ENCODE measurements around the gene TNFSF11.

The TNFSF11 gene

DNA sequence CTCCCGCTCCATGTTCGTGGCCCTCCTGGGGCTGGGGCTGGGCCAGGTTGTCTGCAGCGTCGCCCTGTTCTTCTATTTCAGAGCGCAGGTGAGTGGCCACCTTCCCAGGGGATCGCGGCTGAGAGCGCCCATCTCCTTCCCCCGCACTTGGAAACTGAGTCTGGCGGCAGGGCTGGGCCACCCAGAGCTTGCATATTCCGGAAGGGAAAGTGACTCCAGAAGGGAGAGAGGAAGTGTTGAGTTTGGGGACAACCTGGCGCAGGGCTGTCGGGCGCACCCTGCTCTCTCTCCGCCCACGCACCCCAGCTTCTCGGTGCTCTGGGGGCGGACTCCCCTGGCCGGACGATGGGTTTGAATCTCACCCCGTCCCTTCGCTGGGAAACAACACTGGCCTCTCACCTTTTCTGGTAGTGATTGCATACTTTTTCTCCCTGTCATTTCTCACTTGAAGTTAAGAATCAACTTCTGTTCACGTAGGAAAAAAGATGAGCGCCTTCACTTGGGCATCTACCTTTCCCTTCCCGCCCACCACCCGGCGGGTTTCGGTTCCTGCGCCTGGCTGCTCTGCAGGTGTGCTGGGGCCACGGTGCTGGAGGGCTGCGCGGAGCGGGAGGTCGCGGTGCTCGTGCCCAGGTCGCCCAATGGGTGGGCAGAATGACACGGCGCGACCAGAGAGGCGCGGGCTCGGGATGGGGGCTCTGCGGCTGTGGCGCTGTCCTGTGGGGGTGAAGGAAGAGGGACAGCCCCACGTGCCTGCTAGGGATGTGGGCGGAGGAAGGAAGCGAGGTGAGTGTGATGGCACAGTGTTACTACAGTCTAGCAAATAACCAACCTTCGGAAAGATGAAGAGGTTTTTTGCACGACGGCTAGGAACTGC is 721 bp downstream of the TNFSF11 start:
- peak; percentile 81 for ATAC-seq (replicated peaks)
- H3K4me3 Mint-ChIP-seq, result peak overlapping the region; percentile 79 to 85
- DNase-seq, result peak; percentile 54
- peaks cover 0 to 3% of the 10 kb centered on the region in 2 donors for H3K36me3 Mint-ChIP-seq
- H3K27ac Mint-ChIP-seq, result peak overlapping the region; percentile 48
- peaks cover 5% of the 10 kb centered on the region in 2 donors for H3K9me3 Mint-ChIP-seq
- H3K27me3 Mint-ChIP-seq, result peaks cover 28 to 52% of the 10 kb centered on the region in 2 donors
- peaks cover 22 to 24% of the 10 kb centered on the region in 2 donors for H3K4me1 Mint-ChIP-seq

DNA sequence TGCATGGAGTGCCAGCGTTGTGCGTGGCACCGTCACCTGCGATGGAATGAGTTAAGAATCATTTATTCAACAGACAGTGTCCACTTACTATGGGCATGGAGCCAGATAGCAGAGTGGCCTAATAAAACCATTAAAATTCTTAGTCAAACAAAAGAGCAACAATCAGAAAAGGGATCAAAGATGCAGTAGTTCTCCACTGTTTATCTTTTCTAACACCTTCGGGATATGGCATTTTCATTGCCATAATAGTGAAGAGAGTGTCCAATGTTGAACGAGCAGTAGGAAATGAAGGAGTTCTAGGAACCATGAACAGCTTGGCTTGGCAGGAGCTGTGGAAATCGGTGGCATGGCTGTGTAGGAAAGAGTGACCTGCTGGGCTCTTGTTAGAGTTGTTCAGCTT is 2.0 kb downstream of the TNFSF11 start:
- Mint-ChIP-seq H3K4me3 (no peak overlapping the region), H3K9me3 (peaks cover 5% of the 10 kb centered on the region in 2 donors), H3K27ac (no peak overlapping the region), H3K4me1 (peaks cover 22 to 24% of the 10 kb centered on the region in 2 donors), H3K36me3 (peaks cover 0 to 2% of the 10 kb centered on the region in 2 donors), H3K27me3 (peaks cover 33 to 50% of the 10 kb centered on the region in 2 donors)
- DNase-seq, result no peak
- ATAC-seq (replicated peaks), result no peak

DNA sequence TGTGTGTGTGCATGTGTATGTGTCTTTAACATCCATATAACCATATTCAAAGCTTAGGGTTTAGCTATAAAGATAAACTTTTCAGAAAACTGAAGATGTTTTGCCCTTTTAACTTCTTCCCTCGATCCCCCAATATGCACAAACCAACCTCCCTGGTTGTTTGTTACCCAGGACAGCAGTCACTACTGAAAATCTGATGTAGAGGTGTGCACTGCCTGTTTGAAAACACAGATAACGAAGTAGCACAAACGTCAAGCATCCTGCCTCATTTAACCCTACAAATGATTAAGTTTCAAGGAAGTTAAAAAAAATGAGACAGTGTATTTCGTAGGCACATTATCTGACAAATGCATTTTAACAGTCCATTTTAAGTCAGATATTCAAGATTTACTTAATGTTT is 3.6 kb downstream of the TNFSF11 start:
- H3K9me3 Mint-ChIP-seq, result no peaks in the 10 kb centered on the region
- H3K4me3 Mint-ChIP-seq, result no peak overlapping the region
- H3K4me1 Mint-ChIP-seq, result peaks cover 22 to 24% of the 10 kb centered on the region in 2 donors
- no peak overlapping the region for H3K27ac Mint-ChIP-seq
- ATAC-seq (replicated peaks) (no peak), DNase-seq (no peak)
- H3K36me3 Mint-ChIP-seq, result no peaks in the 10 kb centered on the region
- H3K27me3 Mint-ChIP-seq, result peaks cover 33 to 39% of the 10 kb centered on the region in 2 donors

DNA sequence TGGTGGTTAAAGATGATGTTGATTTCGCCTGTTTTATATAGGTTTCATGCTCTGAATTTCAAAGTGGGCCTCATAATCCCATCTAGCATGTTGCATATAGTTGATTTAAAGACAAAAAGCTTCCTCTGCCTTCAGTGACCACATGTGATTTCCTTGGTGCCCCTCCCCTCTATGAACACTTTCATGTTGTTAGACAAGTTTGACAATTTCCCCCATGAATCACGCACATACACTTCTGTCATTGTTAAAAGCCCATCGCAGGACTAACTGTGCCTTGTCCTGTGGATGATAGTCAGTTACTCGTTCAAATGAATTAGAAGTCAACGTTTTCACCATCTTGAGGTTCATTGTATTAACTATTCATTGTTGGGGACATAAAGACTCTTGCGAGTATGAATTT is 6.7 kb downstream of the TNFSF11 start:
- Mint-ChIP-seq H3K27me3 (peaks cover 19 to 22% of the 10 kb centered on the region in 2 donors), H3K36me3 (no peaks in the 10 kb centered on the region), H3K9me3 (no peaks in the 10 kb centered on the region), H3K4me1 (peaks cover 0 to 5% of the 10 kb centered on the region in 2 donors), H3K4me3 (no peak overlapping the region), H3K27ac (no peak overlapping the region)
- no peak for ATAC-seq (replicated peaks)
- no peak for DNase-seq

DNA sequence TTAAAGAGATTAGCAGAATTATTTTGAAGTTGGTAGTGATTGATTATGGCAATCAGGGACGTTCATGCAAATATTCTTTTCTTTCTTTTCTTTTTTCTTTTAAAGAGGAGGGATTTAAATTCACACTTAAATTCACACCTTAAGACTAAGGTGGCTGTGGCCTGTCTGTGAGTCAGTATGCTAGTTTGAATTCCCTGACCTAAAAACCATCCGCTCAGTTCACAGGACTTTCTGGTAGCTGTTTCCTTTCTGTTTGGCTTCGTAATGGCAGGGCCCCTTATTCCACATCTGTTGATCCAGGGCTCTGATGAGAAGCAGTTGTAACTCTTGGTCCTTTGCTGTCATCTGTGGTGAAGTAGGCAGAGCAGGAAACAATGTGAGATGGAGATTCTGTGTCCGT is 7.5 kb downstream of the TNFSF11 start:
- no peaks in the 10 kb centered on the region for H3K4me1 Mint-ChIP-seq
- H3K9me3 Mint-ChIP-seq, result no peaks in the 10 kb centered on the region
- DNase-seq (no peak), ATAC-seq (replicated peaks) (no peak)
- peaks cover 15 to 22% of the 10 kb centered on the region in 2 donors for H3K27me3 Mint-ChIP-seq
- H3K27ac Mint-ChIP-seq, result no peak overlapping the region
- H3K36me3 Mint-ChIP-seq, result no peaks in the 10 kb centered on the region
- no peak overlapping the region for H3K4me3 Mint-ChIP-seq

DNA sequence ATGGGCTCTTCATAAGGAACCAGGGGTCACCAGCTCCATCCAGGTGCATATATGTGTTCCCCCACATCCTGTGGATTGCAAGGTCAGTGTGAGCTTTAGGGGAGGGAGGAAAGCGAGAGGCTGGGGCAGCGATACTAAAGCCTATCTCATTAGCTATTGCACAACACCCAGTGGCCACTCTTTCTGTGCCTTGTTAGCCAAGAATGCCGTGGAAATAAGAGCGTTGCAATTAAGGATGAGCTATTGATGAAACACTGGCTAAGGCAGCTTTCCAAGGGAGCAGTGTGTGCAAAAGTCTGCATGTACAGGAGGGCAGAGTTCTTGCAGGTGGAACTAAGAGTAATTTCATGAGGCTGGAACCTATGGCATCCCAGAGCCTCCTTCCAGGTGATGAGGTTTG is 17.6 kb downstream of the TNFSF11 start:
- Mint-ChIP-seq H3K4me3 (no peak overlapping the region), H3K9me3 (no peaks in the 10 kb centered on the region), H3K4me1 (peaks cover 0 to 5% of the 10 kb centered on the region in 2 donors), H3K27ac (no peak overlapping the region), H3K36me3 (no peaks in the 10 kb centered on the region), H3K27me3 (peaks cover 11 to 37% of the 10 kb centered on the region in 2 donors)
- no peak for ATAC-seq (replicated peaks)
- no peak for DNase-seq

DNA sequence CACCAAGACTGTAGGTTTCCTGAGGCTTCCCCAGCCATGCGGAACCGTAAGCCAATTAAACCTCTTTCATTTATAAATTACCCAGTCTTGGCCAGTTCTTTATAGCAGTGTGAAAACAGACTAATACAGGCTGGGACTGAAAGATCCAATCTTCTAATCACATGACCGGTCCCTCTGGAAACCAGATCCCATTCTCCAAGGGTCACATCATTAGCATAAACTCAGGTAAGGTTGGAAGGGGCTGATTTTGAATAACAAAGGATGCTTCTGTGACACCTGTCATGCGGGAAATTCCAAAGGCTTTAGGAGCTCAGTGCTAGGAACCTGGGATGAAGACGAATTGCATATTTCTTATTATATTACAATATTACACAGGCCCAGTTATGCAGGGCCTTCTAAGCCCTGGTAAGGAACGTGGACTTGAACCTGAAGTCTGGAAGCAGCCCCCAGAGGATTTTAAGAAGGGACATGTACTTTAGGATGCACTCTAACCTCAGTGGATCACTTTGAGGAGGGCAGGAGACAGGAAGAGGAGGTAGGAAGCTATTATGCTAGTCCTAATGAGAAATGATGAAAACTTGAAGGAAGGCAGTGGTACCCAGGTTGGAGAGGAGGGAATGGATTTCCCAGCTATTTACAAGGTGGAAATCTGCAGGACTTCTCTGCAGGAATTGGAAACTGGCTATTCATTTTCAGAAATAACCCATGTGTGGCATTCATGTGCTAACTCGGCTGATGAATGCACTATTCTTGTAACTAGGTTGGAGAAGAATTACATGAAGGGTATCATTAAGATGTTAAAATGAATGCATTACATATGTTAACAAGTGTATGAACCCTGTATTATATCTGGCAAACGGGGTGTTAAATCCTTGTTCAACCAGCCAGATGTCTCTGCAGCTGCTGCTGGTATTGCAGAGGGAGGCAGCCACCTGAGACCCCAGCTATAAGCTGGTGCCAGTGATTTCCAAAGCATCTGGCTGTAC is 19.3 kb downstream of the TNFSF11 start:
- Mint-ChIP-seq H3K4me3 (no peak overlapping the region), H3K27ac (no peak overlapping the region), H3K4me1 (peaks cover 0 to 2% of the 10 kb centered on the region in 2 donors), H3K27me3 (peaks cover 7 to 34% of the 10 kb centered on the region in 2 donors), H3K9me3 (no peaks in the 10 kb centered on the region), H3K36me3 (no peaks in the 10 kb centered on the region)
- ATAC-seq (replicated peaks), result no peak
- DNase-seq, result no peak

DNA sequence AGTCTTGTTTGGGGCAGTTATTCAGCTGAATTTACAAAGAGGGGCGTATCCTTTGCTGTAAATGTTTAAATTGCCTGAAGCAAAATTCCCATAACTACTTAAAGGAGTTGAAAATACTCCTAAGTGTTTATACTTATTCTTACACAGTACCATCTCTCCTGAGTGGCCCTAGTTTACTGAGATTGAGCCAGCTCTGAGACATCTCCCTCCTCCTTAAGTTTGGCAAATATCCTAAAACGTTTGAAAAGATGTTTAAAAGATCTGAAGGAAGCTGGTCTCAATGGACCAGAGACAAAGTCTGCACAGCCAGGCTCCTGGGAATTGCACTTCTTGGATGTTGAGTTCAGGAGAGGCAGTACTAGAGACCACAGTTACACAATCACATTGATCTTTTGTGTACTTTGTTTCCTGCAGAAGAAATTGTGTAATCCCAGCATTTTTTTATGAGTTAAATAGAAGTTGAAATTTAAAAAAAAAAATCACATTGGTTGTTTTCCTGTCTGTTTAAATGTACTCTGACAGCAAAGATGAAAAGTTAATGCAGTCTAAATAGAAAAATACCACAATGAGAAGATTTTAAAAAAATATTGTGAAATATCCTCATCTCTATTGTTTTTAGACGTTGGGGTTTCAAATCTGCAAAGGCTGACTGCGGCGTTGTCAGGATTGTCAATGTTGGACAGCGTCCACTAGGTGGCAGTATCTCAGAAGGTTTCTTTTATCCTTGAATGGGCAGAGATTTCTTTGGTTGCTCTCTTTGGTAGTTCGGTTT is 20.7 kb downstream of the TNFSF11 start:
- Mint-ChIP-seq H3K4me3 (no peak overlapping the region), H3K36me3 (no peaks in the 10 kb centered on the region), H3K27ac (peak overlapping the region; percentile 81), H3K27me3 (peaks cover 7 to 25% of the 10 kb centered on the region in 2 donors), H3K9me3 (no peaks in the 10 kb centered on the region), H3K4me1 (peaks cover 0 to 2% of the 10 kb centered on the region in 2 donors)
- peak; percentile 52 to 63 for ATAC-seq (replicated peaks)
- peak; percentile 20 for DNase-seq

DNA sequence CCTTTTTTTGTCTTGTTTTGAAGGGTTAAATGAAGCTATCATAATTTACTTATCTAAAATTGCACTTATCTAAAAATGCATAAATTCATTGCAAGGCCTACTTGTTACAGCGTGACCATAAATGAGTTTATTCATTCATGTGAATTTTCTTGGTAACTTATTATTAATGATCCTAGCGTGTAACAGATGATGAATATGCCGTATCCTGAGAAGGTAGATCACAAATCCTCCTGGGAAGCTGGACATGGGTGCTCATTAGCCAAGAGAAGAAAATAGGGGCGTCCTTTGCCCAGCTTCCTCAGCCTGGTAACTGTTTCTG is 21.3 kb downstream of the TNFSF11 start:
- Mint-ChIP-seq H3K27ac (peak overlapping the region; percentile 81), H3K27me3 (peaks cover 7 to 23% of the 10 kb centered on the region in 2 donors), H3K36me3 (no peaks in the 10 kb centered on the region), H3K9me3 (no peaks in the 10 kb centered on the region), H3K4me3 (no peak overlapping the region), H3K4me1 (peaks cover 0 to 2% of the 10 kb centered on the region in 2 donors)
- DNase-seq, result no peak
- ATAC-seq (replicated peaks), result no peak

DNA sequence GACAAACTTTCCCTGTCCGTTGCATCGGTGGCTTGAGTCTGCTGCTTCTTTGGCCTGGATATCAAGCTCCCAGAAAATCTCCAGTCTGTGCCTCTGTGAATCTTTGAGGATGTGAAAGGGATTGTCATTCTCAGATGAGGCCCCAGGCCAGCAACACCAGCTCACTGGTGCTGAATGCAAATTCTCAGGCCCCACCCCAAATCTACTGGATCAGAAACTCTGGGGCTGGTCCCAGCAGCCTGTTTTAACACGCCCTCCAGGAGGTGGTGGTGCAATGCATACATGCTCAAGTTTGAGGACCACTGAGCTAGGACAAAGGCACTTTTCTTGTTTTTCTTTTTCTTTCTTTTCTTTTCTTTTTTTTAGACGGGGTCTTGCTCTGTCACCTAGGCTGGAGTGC is 23.6 kb downstream of the TNFSF11 start:
- no peak for ATAC-seq (replicated peaks)
- Mint-ChIP-seq H3K27me3 (peaks cover 0 to 7% of the 10 kb centered on the region in 2 donors), H3K4me3 (no peak overlapping the region), H3K4me1 (peaks cover 6 to 7% of the 10 kb centered on the region in 2 donors), H3K9me3 (no peaks in the 10 kb centered on the region), H3K36me3 (no peaks in the 10 kb centered on the region), H3K27ac (no peak overlapping the region)
- no peak for DNase-seq

DNA sequence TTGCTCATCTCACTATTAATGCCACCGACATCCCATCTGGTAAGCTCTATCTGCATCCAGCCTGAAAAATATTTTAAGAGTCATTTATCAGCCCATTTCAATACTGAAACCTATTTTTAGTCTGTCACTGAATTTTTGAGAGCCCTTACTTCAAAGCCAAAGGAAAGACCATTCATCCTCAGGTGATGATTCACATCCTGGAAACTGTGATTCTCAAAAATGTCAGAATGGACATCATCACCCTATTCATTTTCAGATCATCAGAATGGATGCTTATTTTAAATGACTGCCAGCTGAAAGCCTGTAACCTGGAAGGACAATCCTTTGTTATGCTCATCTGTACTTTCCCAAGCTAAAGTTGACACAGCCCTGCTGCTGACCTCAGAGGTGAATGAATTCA is 27.0 kb downstream of the TNFSF11 start:
- ATAC-seq (replicated peaks) (peak; percentile 33 to 69), DNase-seq (no peak)
- Mint-ChIP-seq H3K4me3 (no peak overlapping the region), H3K9me3 (no peaks in the 10 kb centered on the region), H3K4me1 (peaks cover 16 to 20% of the 10 kb centered on the region in 2 donors), H3K27ac (peak overlapping the region; percentile 34), H3K36me3 (no peaks in the 10 kb centered on the region), H3K27me3 (peaks cover 0 to 5% of the 10 kb centered on the region in 2 donors)

DNA sequence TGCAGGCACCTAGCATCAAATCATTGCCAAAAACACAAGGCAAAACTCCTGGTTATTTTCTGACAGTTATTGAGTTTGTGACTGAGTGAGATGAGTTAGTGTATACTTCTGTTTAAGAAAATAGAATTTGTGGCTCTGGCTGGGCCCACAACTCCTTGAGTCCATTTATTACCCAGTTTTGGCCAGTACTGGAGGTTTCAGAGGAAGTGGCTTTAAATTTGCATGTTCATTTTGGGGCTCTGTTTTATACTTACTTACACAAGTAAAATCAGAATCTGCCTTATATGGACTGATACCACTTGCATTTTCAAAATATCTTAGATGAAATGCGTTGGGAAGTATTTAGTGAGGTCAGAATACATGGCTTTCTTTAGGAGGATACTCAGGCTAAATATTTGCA is 29.0 kb downstream of the TNFSF11 start:
- H3K27me3 Mint-ChIP-seq, result peaks cover 0 to 4% of the 10 kb centered on the region in 2 donors
- peaks cover 19 to 22% of the 10 kb centered on the region in 2 donors for H3K4me1 Mint-ChIP-seq
- no peak overlapping the region for H3K4me3 Mint-ChIP-seq
- ATAC-seq (replicated peaks) (peak in 1 of 2 donors; percentile 18), DNase-seq (no peak)
- no peak overlapping the region for H3K27ac Mint-ChIP-seq
- H3K9me3 Mint-ChIP-seq, result no peaks in the 10 kb centered on the region
- no peaks in the 10 kb centered on the region for H3K36me3 Mint-ChIP-seq

DNA sequence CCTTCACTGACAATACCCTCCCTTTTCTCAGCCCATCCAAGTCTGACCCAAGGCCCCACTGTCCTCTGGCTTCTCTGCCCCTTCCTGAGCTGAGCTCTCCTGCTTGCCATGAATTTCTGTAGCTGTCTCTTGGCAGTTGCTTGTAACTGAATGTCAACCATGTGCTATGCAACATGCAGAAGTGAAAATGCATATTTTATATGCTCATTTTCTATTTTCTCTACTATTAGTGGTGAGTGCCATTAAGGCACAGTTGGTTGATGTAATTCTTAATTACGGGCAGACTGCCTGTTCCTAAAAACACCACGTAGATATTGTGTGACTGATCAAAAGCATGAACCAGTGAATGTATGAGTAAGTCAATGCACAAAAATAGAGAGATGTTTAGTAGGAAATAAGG is 29.6 kb downstream of the TNFSF11 start:
- Mint-ChIP-seq H3K4me1 (peaks cover 19 to 22% of the 10 kb centered on the region in 2 donors), H3K27ac (no peak overlapping the region), H3K27me3 (peaks cover 0 to 7% of the 10 kb centered on the region in 2 donors), H3K36me3 (no peaks in the 10 kb centered on the region), H3K4me3 (no peak overlapping the region), H3K9me3 (no peaks in the 10 kb centered on the region)
- ATAC-seq (replicated peaks) (no peak), DNase-seq (no peak)

DNA sequence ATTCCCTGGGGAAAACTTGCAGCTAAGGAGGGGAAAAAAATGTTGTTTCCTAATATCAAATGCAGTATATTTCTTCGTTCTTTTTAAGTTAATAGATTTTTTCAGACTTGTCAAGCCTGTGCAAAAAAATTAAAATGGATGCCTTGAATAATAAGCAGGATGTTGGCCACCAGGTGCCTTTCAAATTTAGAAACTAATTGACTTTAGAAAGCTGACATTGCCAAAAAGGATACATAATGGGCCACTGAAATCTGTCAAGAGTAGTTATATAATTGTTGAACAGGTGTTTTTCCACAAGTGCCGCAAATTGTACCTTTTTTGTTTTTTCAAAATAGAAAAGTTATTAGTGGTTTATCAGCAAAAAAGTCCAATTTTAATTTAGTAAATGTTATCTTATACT is 33.6 kb downstream of the TNFSF11 start:
- DNase-seq (no peak), ATAC-seq (replicated peaks) (no peak)
- no peaks in the 10 kb centered on the region for H3K36me3 Mint-ChIP-seq
- H3K4me1 Mint-ChIP-seq, result peaks cover 13 to 15% of the 10 kb centered on the region in 2 donors
- no peaks in the 10 kb centered on the region for H3K9me3 Mint-ChIP-seq
- no peak overlapping the region for H3K27ac Mint-ChIP-seq
- H3K27me3 Mint-ChIP-seq, result peaks cover 0 to 7% of the 10 kb centered on the region in 2 donors
- H3K4me3 Mint-ChIP-seq, result no peak overlapping the region

Data from stimulated activated naive B cell treated with anti-CD40 and anti-IgM and Interleukin-4, amounts not matched to agents 10 μg/mL and 1 μg/mL and 100 μg/mL, for 72 hours (primary cell).